RWPE2 (cell line): Measurements from ENCODE around the gene MSTO1.
A peak's percentile ranks its signal among the peaks of the same experiment; 100 is the strongest.
"Not testable (repeated sequence)": the region's sequence is repeated elsewhere in the genome, so short reads cannot be mapped to it uniquely, and the experiment has no call there.

Source experiments
- ATAC-seq: fragments of 200-7000 bp; cut with Tn5 transposase; 3 replicates; pipeline ENCODE4 v1.9.1; 2021; ENCODE audit warnings: low read depth
- DNase-seq: peaks from one replicate; pipeline ENCODE4 v3.0.0-alpha.2; 2020; ENCODE audit warnings: low spot score
- H3K27ac ChIP-seq: fragments of 450-650 bp; 2 replicates; pipeline ENCODE4 v1.5.1; 2017; ENCODE audit warnings: mild to moderate bottlenecking; ENCODE audit not compliant: poor library complexity, severe bottlenecking
- H3K27me3 ChIP-seq: fragments of 250-450 bp; sonication (Bioruptor Pico); 2 replicates; pipeline ENCODE4 v1.5.1; 2021; ENCODE audit warnings: mild to moderate bottlenecking, moderate library complexity; ENCODE audit not compliant: insufficient read depth, poor library complexity, severe bottlenecking
- H3K36me3 ChIP-seq: fragments of 250-450 bp; sonication (Bioruptor Pico); 2 replicates; pipeline ENCODE4 v1.5.1; 2020; ENCODE audit warnings: low read depth, mild to moderate bottlenecking, moderate library complexity
- H3K4me1 ChIP-seq: fragments of 250-450 bp; sonication (Bioruptor Pico); 2 replicates; pipeline ENCODE4 v1.5.1; 2021; ENCODE audit warnings: mild to moderate bottlenecking, moderate library complexity; ENCODE audit not compliant: insufficient read depth, poor library complexity, severe bottlenecking
- H3K4me3 ChIP-seq: fragments of 250-450 bp; sonication (Bioruptor Pico); 2 replicates; pipeline ENCODE4 v1.5.1; 2021; ENCODE audit warnings: mild to moderate bottlenecking, moderate library complexity; ENCODE audit not compliant: severe bottlenecking
- H3K9me3 ChIP-seq: fragments of 250-450 bp; sonication (Bioruptor Pico); 2 replicates; pipeline ENCODE4 v1.5.1; 2021; ENCODE audit warnings: mild to moderate bottlenecking, moderate library complexity; ENCODE audit not compliant: severe bottlenecking
- TF ChIP-seq, protein P1 (sequence below): fragments of 450-650 bp; IDR thresholded peaks from one replicate; pipeline ENCODE4 v1.5.1; 2017; ENCODE audit warnings: mild to moderate bottlenecking, moderate library complexity; ENCODE audit not compliant: poor library complexity, severe bottlenecking

MSTO1 gene

DNA sequence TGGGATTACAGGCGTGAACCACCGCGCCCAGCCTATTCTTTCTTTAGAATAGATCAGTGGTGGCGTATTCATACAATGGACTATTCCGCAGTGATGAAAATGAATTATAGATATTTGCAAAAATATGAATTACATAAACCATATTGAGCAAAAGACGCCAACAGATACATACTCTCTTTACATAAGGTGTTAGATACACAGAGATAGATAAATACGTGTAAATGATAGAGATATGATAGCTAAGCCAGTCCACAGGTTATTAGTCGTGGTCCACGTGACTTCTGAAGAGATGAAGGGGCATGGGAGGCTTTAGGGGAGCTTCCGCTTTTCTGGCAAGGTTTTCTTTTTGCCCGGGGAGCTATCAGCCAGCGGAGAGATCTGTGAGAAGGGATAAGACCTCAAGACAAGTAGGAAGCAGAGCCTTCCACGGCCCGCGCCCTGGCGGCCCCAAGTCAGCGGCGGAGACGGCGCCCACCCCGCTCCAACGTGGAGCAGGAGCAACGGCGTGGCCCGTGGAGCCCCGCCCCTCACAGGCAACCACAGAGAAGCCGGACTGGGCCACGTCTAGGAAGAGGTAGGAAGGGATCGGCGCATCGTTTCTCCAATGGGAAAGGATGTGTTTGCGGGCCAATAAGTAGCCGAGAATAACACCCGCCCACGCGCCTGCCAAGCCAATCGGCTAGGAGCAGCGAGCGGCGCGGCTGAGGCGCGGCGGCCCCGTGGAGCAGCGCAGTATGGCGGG lies at the start of gene MSTO1:
Gene MSTO1, plus strand, starts transcription at position 704 of the 742 bp plus-strand sequence. Its CDS starts 31 bp downstream, at position 735.
- H3K4me1 ChIP-seq, result peaks cover 2% of the 10 kb centered on the region
- no peaks in the 10 kb centered on the region for H3K9me3 ChIP-seq
- DNase-seq (peak; percentile 98), ATAC-seq (peak; percentile 97)
- peak within 1 kb of the TSS; percentile 66 for H3K4me3 ChIP-seq
- peaks cover 14% of the 10 kb centered on the region for H3K36me3 ChIP-seq
- H3K27me3 ChIP-seq, result no peaks in the 10 kb centered on the region
- TF ChIP-seq, protein P1, sequence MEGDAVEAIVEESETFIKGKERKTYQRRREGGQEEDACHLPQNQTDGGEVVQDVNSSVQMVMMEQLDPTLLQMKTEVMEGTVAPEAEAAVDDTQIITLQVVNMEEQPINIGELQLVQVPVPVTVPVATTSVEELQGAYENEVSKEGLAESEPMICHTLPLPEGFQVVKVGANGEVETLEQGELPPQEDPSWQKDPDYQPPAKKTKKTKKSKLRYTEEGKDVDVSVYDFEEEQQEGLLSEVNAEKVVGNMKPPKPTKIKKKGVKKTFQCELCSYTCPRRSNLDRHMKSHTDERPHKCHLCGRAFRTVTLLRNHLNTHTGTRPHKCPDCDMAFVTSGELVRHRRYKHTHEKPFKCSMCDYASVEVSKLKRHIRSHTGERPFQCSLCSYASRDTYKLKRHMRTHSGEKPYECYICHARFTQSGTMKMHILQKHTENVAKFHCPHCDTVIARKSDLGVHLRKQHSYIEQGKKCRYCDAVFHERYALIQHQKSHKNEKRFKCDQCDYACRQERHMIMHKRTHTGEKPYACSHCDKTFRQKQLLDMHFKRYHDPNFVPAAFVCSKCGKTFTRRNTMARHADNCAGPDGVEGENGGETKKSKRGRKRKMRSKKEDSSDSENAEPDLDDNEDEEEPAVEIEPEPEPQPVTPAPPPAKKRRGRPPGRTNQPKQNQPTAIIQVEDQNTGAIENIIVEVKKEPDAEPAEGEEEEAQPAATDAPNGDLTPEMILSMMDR, result no peak
- peak within 1 kb of the TSS; percentile 41 for H3K27ac ChIP-seq

DNA sequence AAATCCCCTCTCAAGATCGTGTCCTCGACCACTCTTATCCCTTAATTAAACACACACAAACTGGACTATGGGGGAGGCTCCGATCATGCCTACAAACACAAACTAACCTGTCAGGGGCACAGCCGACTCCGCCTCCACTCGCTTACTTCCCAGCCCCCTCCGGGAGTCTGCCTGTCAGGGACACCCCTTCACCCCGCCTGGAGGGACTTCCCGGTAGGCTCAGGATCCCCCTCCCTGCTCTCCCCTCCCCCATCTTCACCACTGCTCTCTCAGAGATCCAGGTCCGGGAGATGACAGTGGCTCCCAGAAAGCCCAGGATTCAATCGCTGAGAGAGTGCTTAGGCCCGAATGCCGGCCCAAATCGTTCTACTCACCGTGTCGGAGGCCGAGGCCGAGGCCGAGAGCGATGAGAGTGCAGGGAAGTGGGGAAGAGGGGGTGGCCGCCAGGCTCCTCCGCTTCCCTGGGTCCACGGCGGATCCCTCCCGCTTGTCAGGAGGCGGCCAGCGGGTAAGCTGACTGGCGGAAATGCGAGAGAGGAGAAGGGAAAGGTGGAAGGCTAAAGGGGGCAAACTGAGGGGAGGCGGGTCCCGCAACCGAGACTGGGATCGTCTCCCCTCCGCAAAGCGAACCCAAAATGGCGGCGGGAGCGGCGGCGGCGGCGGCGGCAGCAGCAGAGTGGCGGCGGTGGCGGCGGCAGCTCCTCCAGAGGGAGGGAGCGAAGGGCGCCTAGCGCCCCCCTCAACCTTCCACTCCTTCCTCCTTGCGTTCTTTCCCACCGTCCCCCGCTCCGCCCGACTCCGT lies 48.0 kb upstream of the MSTO1 start:
- ATAC-seq (peak; percentile 31; the same call in 2 of the 3 replicates), DNase-seq (peak; percentile 62)
- not testable (repeated sequence) for H3K9me3 ChIP-seq, H3K27me3 ChIP-seq, H3K4me1 ChIP-seq
- Histone ChIP-seq H3K36me3 (peaks cover 15% of the 10 kb centered on the region), H3K27ac (peak overlapping the region; percentile 80), H3K4me3 (peak overlapping the region; percentile 69)

DNA sequence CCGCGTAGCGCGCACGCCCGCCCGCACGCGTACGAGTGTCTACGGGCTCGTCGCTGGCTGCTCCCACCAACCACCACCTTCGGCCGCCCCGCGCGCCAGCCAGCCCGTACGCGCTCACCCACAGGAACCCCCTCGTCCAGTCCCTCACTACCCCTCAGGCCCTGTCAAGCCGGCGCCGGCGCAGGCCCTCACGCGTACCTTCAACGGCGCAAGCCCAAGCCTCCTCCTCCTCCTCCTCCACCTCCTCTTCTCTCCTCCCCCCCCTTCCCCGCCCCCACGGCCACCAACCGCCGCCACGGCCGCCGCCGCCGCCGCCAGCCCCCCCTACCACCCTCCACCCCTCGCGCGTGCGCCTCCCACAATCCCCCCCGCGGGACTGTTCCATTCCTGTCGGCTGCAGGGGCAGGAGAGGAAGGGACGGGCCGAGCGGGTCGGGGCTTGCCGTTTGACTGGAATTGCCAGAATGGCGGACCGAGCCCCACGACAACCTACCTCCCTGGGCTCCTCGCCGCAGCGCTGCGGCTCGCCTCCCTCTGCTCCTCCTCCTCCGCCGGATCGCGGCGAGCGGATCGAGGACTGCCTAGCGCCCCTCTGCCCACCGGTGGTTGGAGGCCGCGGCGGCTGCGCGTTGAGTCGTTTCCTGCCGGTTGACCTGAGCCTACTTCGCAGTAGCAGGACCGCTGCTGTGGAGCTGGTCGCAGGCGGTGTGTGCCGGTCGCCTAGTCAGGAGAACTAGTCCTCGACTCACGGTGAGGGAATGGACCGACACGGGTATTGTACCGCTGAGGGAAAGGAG lies 47.2 kb upstream of the MSTO1 start, which contains the start of gene ASH1L:
Gene ASH1L, minus strand, starts transcription at position 223 of the 796 bp plus-strand sequence. CDS start 41,284 bp downstream, outside the sequence.
- DNase-seq (peak; percentile 91), ATAC-seq (peak; percentile 86)
- no peaks in the 10 kb centered on the region for H3K9me3 ChIP-seq
- H3K4me1 ChIP-seq, result peaks cover 5% of the 10 kb centered on the region
- peak within 1 kb of the TSS; percentile 80 for H3K27ac ChIP-seq
- H3K27me3 ChIP-seq, result no peaks in the 10 kb centered on the region
- H3K36me3 ChIP-seq, result peaks cover 15% of the 10 kb centered on the region
- H3K4me3 ChIP-seq, result peak within 1 kb of the TSS; percentile 69
- TF ChIP-seq, protein P1, result no peak

DNA sequence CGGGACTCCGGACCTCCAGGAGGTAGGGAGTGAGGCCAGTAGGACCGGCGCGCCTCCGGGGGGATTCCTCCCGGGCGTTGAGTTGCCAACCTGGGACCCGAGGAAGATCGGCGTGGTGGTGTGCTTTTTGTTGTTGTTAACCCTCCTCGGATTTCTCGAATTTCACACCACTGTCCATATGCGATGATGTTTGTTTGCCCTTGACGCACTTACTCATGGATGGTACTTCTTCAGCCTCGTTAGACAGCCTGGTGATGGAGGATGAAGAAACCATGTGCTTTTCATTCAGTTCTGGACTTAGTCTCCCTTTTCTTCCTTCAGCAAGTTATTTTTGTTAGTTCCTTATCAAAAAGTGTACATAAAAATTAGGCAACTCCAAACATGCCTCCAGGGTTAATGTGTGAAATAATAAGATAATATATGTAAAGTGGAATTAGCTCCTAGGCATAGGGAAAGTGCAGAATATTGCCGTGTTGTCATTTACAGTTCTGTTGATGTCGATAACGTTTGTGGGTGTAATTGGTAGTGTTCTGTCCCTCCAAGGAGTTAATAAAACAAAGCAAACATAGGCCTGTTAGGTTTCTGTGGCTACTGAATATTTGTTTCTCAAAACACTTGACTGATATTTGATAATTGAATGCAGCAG lies 46.5 kb upstream of the MSTO1 start:
- not testable (repeated sequence) for H3K9me3 ChIP-seq, H3K27me3 ChIP-seq, H3K4me1 ChIP-seq, DNase-seq
- H3K36me3 ChIP-seq, result peaks cover 17% of the 10 kb centered on the region
- ATAC-seq, result peak; percentile 6; the same call in 2 of the 3 replicates
- peak overlapping the region; percentile 80 for H3K27ac ChIP-seq
- H3K4me3 ChIP-seq, result peak overlapping the region; percentile 69

DNA sequence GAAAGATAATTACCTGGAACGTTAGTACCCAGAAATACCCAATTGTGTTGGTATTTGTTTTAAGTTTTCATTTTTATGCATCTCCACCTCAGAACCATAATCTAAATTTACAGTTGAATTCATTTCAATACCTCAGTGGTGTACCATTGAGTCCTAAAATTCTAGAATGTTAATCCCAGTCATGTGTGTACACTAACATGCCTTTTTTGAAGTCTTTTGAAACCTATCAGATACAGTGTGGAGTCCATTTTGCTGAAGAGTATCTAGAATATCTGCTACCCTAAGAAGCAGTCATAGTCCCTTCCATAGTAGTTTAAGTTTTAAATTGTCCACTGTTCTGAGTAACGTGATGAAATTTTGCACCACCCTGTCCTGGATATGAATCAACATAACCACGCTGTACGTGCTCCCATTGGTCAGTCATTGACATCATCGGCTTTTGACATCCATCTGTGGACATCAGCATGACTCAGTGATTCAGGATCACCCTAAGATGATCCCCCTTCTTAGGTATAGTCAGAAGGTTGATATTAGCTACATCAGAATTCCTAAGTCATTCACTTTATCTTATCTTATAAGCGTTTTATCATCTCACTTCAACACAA lies 39.9 kb upstream of the MSTO1 start:
- Histone ChIP-seq H3K36me3 (peaks cover 29% of the 10 kb centered on the region), H3K27ac (no peak overlapping the region), H3K4me3 (no peak overlapping the region), H3K4me1 (peaks cover 4% of the 10 kb centered on the region), H3K9me3 (no peaks in the 10 kb centered on the region), H3K27me3 (no peaks in the 10 kb centered on the region)
- TF ChIP-seq, protein P1, result no peak
- no peak for DNase-seq
- 0 out of 3 replicates have a peak, but pooled peaks have one; percentile 35 for ATAC-seq
